Myometrial cell (primary cell): Measurements from ENCODE around the gene FAM193A. TPM values are rescaled to one million over a fixed set of nuclear protein-coding genes. Genes with fewer than 3 reads are reported as not detected.

Experiments
- total RNA-seq: library from RNA; depleted of rRNA; stranded (reverse); fragments of >200 nt; gene quantifications from 2 replicates; pipeline ENCODE4 v1.2.3, GENCODE V29; 2015

Gene FAM193A, protein sequence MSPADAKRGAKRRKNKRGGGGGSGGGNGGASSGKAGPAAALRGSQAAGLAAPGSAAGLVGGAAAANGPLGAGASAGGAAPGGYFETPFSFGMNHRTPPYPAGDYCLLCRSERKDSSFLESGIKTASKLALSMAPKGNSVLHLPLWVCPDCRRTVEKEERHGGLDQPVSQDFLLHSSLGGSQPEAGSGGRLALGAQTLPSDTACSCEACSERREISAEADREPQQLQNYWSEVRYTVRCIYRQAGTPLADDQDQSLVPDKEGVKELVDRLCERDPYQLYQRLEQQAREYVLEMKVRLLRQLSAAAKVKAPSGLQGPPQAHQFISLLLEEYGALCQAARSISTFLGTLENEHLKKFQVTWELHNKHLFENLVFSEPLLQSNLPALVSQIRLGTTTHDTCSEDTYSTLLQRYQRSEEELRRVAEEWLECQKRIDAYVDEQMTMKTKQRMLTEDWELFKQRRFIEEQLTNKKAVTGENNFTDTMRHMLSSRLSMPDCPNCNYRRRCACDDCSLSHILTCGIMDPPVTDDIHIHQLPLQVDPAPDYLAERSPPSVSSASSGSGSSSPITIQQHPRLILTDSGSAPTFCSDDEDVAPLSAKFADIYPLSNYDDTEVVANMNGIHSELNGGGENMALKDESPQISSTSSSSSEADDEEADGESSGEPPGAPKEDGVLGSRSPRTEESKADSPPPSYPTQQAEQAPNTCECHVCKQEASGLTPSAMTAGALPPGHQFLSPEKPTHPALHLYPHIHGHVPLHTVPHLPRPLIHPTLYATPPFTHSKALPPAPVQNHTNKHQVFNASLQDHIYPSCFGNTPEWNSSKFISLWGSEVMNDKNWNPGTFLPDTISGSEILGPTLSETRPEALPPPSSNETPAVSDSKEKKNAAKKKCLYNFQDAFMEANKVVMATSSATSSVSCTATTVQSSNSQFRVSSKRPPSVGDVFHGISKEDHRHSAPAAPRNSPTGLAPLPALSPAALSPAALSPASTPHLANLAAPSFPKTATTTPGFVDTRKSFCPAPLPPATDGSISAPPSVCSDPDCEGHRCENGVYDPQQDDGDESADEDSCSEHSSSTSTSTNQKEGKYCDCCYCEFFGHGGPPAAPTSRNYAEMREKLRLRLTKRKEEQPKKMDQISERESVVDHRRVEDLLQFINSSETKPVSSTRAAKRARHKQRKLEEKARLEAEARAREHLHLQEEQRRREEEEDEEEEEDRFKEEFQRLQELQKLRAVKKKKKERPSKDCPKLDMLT (N-terminal part only)
- 10.3 and 11.2 TPM in 2 replicates for total RNA-seq

GRCh38 chr4:2536193-2537010 lies at the start of gene FAM193A:
TSS of gene FAM193A (plus strand) at chr4:2536647. CDS start at chr4:2536916, 269 bp downstream.

GRCh38 chr4:2755821-2756690 lies 219.6 kb downstream of the FAM193A start, which contains the start of gene TNIP2:
TSS of gene TNIP2 (minus strand) at chr4:2756336. CDS start at chr4:2756289, 47 bp downstream.

Other genes starting within 250 kb of the FAM193A start
- 0.29 and 1.4 TPM in 2 replicates for gene ZFYVE28, start 118.0 kb upstream of the FAM193A start, total RNA-seq
- not detected in 2 replicates for gene CFAP99, start 117.7 kb upstream of the FAM193A start, total RNA-seq
- gene RNF4, start 67.5 kb upstream of the FAM193A start, total RNA-seq, result 36.9 and 44.1 TPM in 2 replicates
- 57.4 and 81.0 TPM in 2 replicates for gene TNIP2, start 219.7 kb downstream of the FAM193A start, total RNA-seq